NB4 (cell line): ENCODE data around the gene SLMAP.

ENCODE experiments used
- MYC ChIP-seq: IDR thresholded peaks from 2 replicates; pipeline ENCODE4 v1.6.1; 2011; ENCODE audit warnings: low read depth, low read length
- POLR2A ChIP-seq: IDR thresholded peaks from 2 replicates; pipeline ENCODE4 v1.6.1; 2011; ENCODE audit warnings: mild to moderate bottlenecking; ENCODE audit not compliant: insufficient read length; ENCODE audit errors: extremely low read depth
- TF ChIP-seq, protein P1 (sequence below): IDR thresholded peaks from one replicate; pipeline ENCODE4 v1.5.1; 2012; ENCODE audit warnings: low read depth, low read length

DNA sequence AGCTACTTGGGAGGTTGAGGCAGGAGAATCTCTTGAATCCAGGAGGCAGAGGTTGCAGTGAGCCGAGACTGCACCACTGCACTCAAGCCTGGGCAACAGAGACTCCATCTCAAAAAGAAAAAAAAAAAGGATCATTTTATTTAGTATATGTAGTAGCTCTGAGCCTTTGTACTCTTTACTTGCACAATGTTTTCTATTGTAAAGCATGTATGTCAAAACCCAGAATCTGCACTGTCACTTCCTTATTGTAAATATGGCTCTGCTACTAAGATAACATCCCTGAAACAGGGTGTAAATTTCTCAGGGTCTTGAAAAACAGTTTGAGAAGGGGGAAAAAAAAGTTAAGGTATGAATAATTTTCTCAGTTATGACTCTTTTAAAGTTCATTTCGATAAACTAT lies 35.1 kb downstream of the SLMAP start:
- TF ChIP-seq, protein P1, sequence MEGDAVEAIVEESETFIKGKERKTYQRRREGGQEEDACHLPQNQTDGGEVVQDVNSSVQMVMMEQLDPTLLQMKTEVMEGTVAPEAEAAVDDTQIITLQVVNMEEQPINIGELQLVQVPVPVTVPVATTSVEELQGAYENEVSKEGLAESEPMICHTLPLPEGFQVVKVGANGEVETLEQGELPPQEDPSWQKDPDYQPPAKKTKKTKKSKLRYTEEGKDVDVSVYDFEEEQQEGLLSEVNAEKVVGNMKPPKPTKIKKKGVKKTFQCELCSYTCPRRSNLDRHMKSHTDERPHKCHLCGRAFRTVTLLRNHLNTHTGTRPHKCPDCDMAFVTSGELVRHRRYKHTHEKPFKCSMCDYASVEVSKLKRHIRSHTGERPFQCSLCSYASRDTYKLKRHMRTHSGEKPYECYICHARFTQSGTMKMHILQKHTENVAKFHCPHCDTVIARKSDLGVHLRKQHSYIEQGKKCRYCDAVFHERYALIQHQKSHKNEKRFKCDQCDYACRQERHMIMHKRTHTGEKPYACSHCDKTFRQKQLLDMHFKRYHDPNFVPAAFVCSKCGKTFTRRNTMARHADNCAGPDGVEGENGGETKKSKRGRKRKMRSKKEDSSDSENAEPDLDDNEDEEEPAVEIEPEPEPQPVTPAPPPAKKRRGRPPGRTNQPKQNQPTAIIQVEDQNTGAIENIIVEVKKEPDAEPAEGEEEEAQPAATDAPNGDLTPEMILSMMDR = no peak
- TF ChIP-seq POLR2A = no peak
- no peak for TF ChIP-seq MYC
